Glutamatergic neuron (in vitro differentiated cells): ENCODE measurements around the gene OPTC. TPM values are rescaled to one million over a fixed set of nuclear protein-coding genes. Genes with fewer than 3 reads are reported as not detected.

Experiments
- DNase-seq: peaks from one replicate; pipeline ENCODE4 v3.0.0; 2022
- H3K27ac Mint-ChIP-seq: one replicate; pipeline ENCODE4 v1.8.0; 2020; ENCODE audit warnings: mild to moderate bottlenecking, mixed read lengths, inconsistent platforms; ENCODE audit not compliant: unreplicated experiment
- H3K27me3 Mint-ChIP-seq: one replicate; pipeline ENCODE4 v1.8.0; 2020; ENCODE audit warnings: mild to moderate bottlenecking, moderate library complexity, mixed read lengths, inconsistent platforms; ENCODE audit not compliant: unreplicated experiment
- H3K36me3 Mint-ChIP-seq: one replicate; pipeline ENCODE4 v1.8.0; 2020; ENCODE audit warnings: mild to moderate bottlenecking, mixed read lengths, inconsistent platforms; ENCODE audit not compliant: unreplicated experiment
- H3K4me1 Mint-ChIP-seq: one replicate; pipeline ENCODE4 v1.8.0; 2020; ENCODE audit warnings: mild to moderate bottlenecking, low read depth, mixed read lengths, inconsistent platforms; ENCODE audit not compliant: unreplicated experiment
- H3K4me3 Mint-ChIP-seq: one replicate; pipeline ENCODE4 v1.8.0; 2020; ENCODE audit warnings: mild to moderate bottlenecking, mixed read lengths, inconsistent platforms; ENCODE audit not compliant: unreplicated experiment
- H3K9me3 Mint-ChIP-seq: one replicate; pipeline ENCODE4 v1.8.0; 2020; ENCODE audit warnings: mild to moderate bottlenecking, moderate library complexity, mixed read lengths, inconsistent platforms; ENCODE audit not compliant: unreplicated experiment
- total RNA-seq: library from RNA; stranded (reverse); fragmentation: NEBNext Ultra II Directional; extraction: Animal tissue kit (Norgen Biotek cat#: 25700); gene quantifications from one replicate; pipeline ENCODE4 v1.2.1, GENCODE V29; 2021; ENCODE audit not compliant: unreplicated experiment
- TF ChIP-seq, protein P1 (sequence below): fragments of 200-600 bp; sonication (generic); IDR thresholded peaks from one replicate; pipeline ENCODE4 v1.5.0; 2021; ENCODE audit not compliant: partially characterized antibody, unreplicated experiment

Gene OPTC
- total RNA-seq, 1 donor from 2014 or later = not detected

DNA sequence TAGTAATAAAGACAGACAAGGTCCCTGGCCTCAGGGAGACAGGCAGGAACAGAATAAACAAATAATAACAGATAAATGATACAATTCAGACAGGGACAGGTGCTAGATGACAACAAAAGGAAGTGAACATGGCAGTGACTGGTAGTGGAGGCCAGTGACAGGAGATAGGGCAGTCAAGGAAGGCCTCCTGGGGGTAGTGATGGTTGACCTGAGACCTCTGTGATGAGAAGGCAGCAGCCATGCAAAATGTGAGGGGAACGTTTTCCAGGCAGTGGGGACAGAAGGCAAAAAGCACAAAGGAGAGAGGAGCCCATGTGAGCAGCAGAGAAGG, 18.5 kb downstream of the OPTC start:
- no peaks in the 10 kb centered on the region for H3K36me3 Mint-ChIP-seq
- DNase-seq = no peak
- H3K4me3 Mint-ChIP-seq = no peak overlapping the region
- peaks cover 12% of the 10 kb centered on the region for H3K27me3 Mint-ChIP-seq
- peaks cover 29% of the 10 kb centered on the region for H3K4me1 Mint-ChIP-seq
- H3K27ac Mint-ChIP-seq = peak overlapping the region; percentile 10
- H3K9me3 Mint-ChIP-seq = peaks cover 7% of the 10 kb centered on the region
- TF ChIP-seq, protein P1, sequence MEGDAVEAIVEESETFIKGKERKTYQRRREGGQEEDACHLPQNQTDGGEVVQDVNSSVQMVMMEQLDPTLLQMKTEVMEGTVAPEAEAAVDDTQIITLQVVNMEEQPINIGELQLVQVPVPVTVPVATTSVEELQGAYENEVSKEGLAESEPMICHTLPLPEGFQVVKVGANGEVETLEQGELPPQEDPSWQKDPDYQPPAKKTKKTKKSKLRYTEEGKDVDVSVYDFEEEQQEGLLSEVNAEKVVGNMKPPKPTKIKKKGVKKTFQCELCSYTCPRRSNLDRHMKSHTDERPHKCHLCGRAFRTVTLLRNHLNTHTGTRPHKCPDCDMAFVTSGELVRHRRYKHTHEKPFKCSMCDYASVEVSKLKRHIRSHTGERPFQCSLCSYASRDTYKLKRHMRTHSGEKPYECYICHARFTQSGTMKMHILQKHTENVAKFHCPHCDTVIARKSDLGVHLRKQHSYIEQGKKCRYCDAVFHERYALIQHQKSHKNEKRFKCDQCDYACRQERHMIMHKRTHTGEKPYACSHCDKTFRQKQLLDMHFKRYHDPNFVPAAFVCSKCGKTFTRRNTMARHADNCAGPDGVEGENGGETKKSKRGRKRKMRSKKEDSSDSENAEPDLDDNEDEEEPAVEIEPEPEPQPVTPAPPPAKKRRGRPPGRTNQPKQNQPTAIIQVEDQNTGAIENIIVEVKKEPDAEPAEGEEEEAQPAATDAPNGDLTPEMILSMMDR = no peak

DNA sequence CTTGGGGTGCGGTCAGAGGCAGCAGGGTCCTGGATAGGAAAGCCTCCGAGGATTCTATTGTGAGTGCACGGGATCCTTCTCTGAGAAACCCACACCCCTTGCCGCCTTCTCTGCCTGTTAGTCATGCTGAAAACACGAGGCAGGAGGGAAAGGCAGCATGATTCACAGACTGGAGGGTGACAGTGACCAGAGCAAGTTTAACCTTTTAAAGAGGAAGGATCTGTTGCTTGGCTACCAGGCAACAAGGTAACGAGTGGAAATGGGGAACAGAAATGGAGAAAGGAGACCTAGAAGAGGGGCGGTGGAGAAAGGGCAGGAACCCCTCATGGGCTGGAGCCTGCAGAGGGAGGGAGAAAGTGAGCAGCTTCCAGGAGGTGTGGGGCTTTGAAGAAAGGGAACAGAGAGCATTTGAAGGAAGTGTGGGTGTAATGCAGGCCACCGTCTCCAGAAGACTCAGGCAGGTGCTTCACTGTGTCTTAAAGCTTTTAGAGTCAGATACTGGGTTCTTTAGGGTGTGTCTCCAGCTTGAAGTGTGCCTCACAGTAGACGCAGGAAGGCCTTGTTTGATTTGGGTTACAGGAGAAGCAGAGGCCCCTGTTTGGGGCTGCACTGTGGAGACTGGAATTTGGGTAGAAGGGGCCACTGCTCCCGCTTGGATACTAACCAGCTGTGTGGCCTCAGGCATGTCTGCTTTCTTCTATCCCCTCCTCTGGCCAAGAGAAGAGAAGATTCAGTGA, 19.1 kb downstream of the OPTC start:
- Mint-ChIP-seq H3K27ac (no peak overlapping the region), H3K27me3 (peaks cover 12% of the 10 kb centered on the region), H3K4me3 (no peak overlapping the region), H3K4me1 (peaks cover 26% of the 10 kb centered on the region), H3K9me3 (peaks cover 4% of the 10 kb centered on the region), H3K36me3 (no peaks in the 10 kb centered on the region)
- TF ChIP-seq, protein P1 = no peak
- DNase-seq = no peak

DNA sequence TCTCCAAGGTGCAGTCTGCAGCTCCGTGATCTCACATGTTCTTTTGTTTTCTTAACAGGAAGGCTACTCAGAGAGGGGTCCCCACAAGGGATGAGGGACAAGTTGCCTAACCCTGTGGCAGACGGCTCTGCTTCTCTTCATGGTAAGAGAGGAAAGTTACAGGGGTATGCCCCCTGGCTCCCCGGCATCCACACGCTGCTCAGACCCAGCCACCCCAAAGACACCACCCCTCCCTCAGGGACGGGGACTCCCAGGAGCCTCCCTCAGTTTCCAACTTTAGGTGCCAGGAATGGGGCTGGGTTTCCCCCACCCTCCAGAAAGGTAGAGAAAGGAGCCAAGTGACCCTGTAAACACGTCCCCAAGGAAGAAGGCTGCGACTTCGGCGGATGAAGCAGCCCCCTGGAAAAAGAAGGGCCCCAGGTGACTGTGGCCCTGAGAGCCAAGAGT, 19.7 kb downstream of the OPTC start:
- DNase-seq = no peak
- Mint-ChIP-seq H3K27ac (no peak overlapping the region), H3K4me3 (no peak overlapping the region), H3K9me3 (peaks cover 4% of the 10 kb centered on the region), H3K4me1 (peaks cover 26% of the 10 kb centered on the region), H3K27me3 (peaks cover 12% of the 10 kb centered on the region), H3K36me3 (no peaks in the 10 kb centered on the region)
- TF ChIP-seq, protein P1 = no peak

DNA sequence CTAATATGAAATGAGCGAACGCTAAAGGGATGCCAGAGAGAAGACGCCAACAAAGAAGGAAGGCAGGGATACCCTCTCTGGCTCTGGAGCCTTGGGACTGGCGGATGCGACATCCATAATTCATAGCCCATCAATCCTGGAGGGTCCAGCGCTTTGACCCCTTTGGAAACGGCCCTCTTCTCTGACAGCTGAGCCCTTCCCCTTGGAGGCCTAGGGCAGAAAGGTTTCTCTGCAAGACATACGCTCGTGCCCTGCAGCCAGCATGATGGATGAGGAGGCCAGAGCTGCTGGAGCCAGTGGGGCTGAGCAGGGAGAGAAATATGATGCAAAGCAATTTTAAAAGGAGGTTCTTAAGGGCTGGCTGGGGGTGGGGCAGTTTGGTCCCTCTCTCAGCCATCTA, 22.2 kb downstream of the OPTC start:
- H3K4me1 Mint-ChIP-seq = peaks cover 23% of the 10 kb centered on the region
- H3K27me3 Mint-ChIP-seq = peaks cover 19% of the 10 kb centered on the region

DNA sequence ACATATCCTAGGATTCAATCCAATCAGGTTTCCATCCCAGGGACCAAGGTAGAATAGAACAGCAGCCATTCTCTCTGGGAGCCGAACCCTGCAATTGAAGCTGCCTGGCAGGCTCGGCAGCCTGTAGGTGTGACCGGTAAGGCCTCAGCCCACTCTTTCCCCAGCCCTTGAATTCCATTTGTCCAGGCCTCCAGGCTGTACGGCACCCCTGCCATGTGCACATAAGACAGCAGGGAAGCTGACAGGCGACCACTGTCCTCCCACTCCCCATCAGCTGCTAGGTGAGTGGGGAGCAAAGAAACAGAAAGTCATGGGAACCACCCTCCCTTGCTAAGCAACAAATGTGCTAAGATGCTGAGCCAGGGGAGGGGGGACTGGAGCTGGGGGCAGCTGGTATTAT, 23.0 kb downstream of the OPTC start:
- Mint-ChIP-seq H3K36me3 (no peaks in the 10 kb centered on the region), H3K27ac (no peak overlapping the region), H3K27me3 (peaks cover 19% of the 10 kb centered on the region), H3K4me3 (no peak overlapping the region), H3K9me3 (peaks cover 3% of the 10 kb centered on the region), H3K4me1 (peaks cover 25% of the 10 kb centered on the region)
- DNase-seq = no peak
- TF ChIP-seq, protein P1 = no peak

More for the DNA sequence above, 22.2 kb downstream of the OPTC start:
- Mint-ChIP-seq H3K27ac (no peak overlapping the region), H3K36me3 (no peaks in the 10 kb centered on the region), H3K4me3 (no peak overlapping the region), H3K9me3 (peaks cover 3% of the 10 kb centered on the region)
- TF ChIP-seq, protein P1 = no peak
- peak; percentile 39 for DNase-seq
